ENCODE data around the gene CPD. TPM values are rescaled to one million over a fixed set of nuclear protein-coding genes. Genes with fewer than 3 reads are reported as not detected.

The CPD gene
- total and polyA plus RNA-seq, 2 donors from 2014 or later = 11.6 to 139 TPM

DNA sequence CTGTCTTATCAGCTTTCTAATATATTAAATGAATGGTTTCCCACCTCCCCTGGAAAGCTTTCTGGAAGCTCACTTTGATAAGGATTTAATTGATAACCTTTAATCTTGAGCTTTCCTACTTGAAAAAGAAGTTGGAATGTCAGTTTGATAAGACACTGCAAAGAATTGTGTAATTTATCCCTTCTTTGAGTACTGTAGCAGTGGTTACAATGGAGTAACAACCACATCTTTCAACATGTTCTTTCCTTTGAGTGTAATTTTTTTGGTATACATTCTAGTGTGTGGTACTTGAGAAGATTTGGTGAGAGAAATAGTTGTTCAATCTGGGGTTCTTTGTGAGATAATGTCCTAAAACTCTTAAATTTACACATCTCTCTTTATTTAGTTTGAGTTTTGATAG is 43.4 kb downstream of the CPD start:
- H3K4me3 ChIP-seq (ENCODE audit: low read length in 3 of 3) = no peak overlapping the region
- peaks cover 0 to 10% (median 3%) of the 10 kb centered on the region in 3 donors for H3K36me3 ChIP-seq (ENCODE audit: control insufficient read depth in 2 of 3, insufficient read depth in 3 of 3, low read length in 3 of 3)
- TF ChIP-seq, protein P1, sequence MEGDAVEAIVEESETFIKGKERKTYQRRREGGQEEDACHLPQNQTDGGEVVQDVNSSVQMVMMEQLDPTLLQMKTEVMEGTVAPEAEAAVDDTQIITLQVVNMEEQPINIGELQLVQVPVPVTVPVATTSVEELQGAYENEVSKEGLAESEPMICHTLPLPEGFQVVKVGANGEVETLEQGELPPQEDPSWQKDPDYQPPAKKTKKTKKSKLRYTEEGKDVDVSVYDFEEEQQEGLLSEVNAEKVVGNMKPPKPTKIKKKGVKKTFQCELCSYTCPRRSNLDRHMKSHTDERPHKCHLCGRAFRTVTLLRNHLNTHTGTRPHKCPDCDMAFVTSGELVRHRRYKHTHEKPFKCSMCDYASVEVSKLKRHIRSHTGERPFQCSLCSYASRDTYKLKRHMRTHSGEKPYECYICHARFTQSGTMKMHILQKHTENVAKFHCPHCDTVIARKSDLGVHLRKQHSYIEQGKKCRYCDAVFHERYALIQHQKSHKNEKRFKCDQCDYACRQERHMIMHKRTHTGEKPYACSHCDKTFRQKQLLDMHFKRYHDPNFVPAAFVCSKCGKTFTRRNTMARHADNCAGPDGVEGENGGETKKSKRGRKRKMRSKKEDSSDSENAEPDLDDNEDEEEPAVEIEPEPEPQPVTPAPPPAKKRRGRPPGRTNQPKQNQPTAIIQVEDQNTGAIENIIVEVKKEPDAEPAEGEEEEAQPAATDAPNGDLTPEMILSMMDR (IDR thresholded peaks at IDR 0.05; ENCODE audit: borderline replicate concordance, extremely low read depth, insufficient read depth) = no peak
- FAIRE-seq (no peak), DNase-seq (no peak)
- H3K27ac ChIP-seq (ENCODE audit: low read depth in 2 of 2, low read length in 2 of 2) = no peak overlapping the region
- H3K27me3 ChIP-seq (ENCODE audit: control insufficient read depth, insufficient read depth, low read length) = no peaks in the 10 kb centered on the region
- intact Hi-C loops (cut with DNase I) = no loop called here
- H3K9ac ChIP-seq (ENCODE audit: low read length in 3 of 3) = no peak overlapping the region
- no peaks in the 10 kb centered on the region for H3K4me1 ChIP-seq (ENCODE audit: control insufficient read depth in 2 of 3, insufficient read depth in 2 of 3, low read depth in 1 of 3, low read length in 3 of 3)
- no peaks in the 10 kb centered on the region for H3K9me3 ChIP-seq (ENCODE audit: control insufficient read depth in 2 of 3, insufficient read depth in 1 of 3, low read length in 3 of 3)

DNA sequence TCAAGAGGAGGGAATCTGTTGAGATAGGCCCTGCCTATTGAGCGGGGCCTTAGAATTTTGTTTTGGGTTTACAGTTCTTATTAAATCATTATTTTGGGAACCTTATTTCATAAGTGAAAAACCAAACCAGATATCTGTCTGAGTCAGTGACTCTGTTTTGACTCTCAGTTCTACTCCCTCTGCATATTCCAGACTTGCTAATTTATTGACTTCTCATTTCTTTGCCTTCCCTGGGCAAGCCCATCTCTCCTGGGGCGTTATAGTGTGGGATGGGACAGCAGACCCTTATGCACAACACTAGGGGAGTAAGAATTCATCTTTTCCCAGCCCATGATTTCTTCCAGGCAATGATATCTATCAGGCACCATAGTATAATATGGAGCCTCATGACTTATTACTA is 45.7 kb downstream of the CPD start:
- no peak overlapping the region for H3K9ac ChIP-seq (ENCODE audit: low read length in 3 of 3)
- H3K4me1 ChIP-seq (ENCODE audit: control insufficient read depth in 2 of 3, insufficient read depth in 2 of 3, low read depth in 1 of 3, low read length in 3 of 3) = no peaks in the 10 kb centered on the region
- FAIRE-seq (no peak), DNase-seq (no peak)
- TF ChIP-seq, protein P1 (IDR thresholded peaks at IDR 0.05; ENCODE audit: borderline replicate concordance, extremely low read depth, insufficient read depth) = no peak
- no peak overlapping the region for H3K4me3 ChIP-seq (ENCODE audit: low read length in 3 of 3)
- no peaks in the 10 kb centered on the region for H3K27me3 ChIP-seq (ENCODE audit: control insufficient read depth, insufficient read depth, low read length)
- no peaks in the 10 kb centered on the region for H3K9me3 ChIP-seq (ENCODE audit: control insufficient read depth in 2 of 3, insufficient read depth in 1 of 3, low read length in 3 of 3)
- intact Hi-C loops (cut with DNase I) = no loop called here
- H3K36me3 ChIP-seq (ENCODE audit: control insufficient read depth in 2 of 3, insufficient read depth in 3 of 3, low read length in 3 of 3) = peaks cover 0 to 10% (median 5%) of the 10 kb centered on the region in 3 donors
- H3K27ac ChIP-seq (ENCODE audit: low read depth in 2 of 2, low read length in 2 of 2) = no peak overlapping the region

DNA sequence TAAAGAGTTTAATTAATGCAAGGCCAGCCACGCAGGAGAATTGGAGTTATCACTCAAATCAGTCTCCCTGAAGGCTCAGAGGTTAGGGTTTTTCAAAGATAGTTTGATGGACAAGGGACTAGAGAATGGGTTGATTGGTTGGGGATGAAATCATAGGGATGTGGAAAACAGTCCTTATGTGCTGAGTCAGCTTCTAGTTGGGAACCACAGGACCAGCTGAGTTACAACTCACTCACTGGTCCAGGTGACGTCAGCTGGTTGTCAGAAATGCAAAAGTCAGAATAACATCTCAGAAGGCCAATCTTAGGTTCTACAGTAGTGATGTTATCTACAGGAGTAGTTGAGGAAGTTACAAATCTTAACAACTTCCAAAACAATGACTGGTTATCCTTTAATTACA is 47.6 kb downstream of the CPD start:
- intact Hi-C loops (cut with DNase I) = no loop called here
- FAIRE-seq (no peak), DNase-seq (no peak)
- Histone ChIP-seq H3K9me3 (ENCODE audit: control insufficient read depth in 2 of 3, insufficient read depth in 1 of 3, low read length in 3 of 3) (no peaks in the 10 kb centered on the region), H3K36me3 (ENCODE audit: control insufficient read depth in 2 of 3, insufficient read depth in 3 of 3, low read length in 3 of 3) (peaks cover 0 to 10% (median 5%) of the 10 kb centered on the region in 3 donors), H3K4me3 (ENCODE audit: low read length in 3 of 3) (no peak overlapping the region), H3K9ac (ENCODE audit: low read length in 3 of 3) (no peak overlapping the region), H3K4me1 (ENCODE audit: control insufficient read depth in 2 of 3, insufficient read depth in 2 of 3, low read depth in 1 of 3, low read length in 3 of 3) (no peaks in the 10 kb centered on the region), H3K27ac (ENCODE audit: low read depth in 2 of 2, low read length in 2 of 2) (no peak overlapping the region), H3K27me3 (ENCODE audit: control insufficient read depth, insufficient read depth, low read length) (no peaks in the 10 kb centered on the region)
- TF ChIP-seq, protein P1 (IDR thresholded peaks at IDR 0.05; ENCODE audit: borderline replicate concordance, extremely low read depth, insufficient read depth) = no peak

DNA sequence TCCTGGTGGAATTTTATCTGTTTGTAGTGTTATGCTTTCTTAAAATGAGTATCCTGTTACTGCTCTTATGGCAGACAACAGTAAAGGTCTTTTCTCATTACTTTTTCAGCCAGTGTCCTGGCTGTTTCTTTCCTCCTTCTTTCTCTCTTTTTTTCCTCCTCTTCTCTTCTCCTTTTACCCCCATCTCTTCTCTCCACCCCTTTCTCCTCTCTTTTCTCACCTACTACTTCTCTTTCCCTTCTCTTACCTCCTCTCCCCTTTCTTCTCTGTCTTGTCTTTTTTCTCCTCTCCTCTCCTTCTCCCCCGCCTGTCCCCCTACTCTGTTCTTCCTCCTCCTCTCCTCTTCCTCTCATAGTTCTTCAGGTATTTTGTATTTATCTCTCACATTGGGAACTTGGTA is 48.9 kb downstream of the CPD start:
- peaks cover 5 to 9% (median 9%) of the 10 kb centered on the region in 3 donors for H3K36me3 ChIP-seq (ENCODE audit: control insufficient read depth in 2 of 3, insufficient read depth in 3 of 3, low read length in 3 of 3)
- H3K9ac ChIP-seq (ENCODE audit: low read length in 3 of 3) = no peak overlapping the region
- no peak overlapping the region for H3K4me3 ChIP-seq (ENCODE audit: low read length in 3 of 3)
- no peaks in the 10 kb centered on the region for H3K9me3 ChIP-seq (ENCODE audit: control insufficient read depth in 2 of 3, insufficient read depth in 1 of 3, low read length in 3 of 3)
- TF ChIP-seq, protein P1 (IDR thresholded peaks at IDR 0.05; ENCODE audit: borderline replicate concordance, extremely low read depth, insufficient read depth) = no peak
- intact Hi-C loops (cut with DNase I) = no loop called here
- DNase-seq (no peak), FAIRE-seq (no peak)
- no peaks in the 10 kb centered on the region for H3K4me1 ChIP-seq (ENCODE audit: control insufficient read depth in 2 of 3, insufficient read depth in 2 of 3, low read depth in 1 of 3, low read length in 3 of 3)
- H3K27me3 ChIP-seq (ENCODE audit: control insufficient read depth, insufficient read depth, low read length) = no peaks in the 10 kb centered on the region
- H3K27ac ChIP-seq (ENCODE audit: low read depth in 2 of 2, low read length in 2 of 2) = no peak overlapping the region
